Panc1 (cell line): Measurements from ENCODE around the gene MITF. TPM values are rescaled to one million over a fixed set of nuclear protein-coding genes. Genes with fewer than 3 reads are reported as not detected.

Experiments used
- ATAC-seq: fragments of 200-7000 bp; cut with Tn5 transposase; 2 replicates; pipeline ENCODE4 v1.9.1; 2020; ENCODE audit warnings: mild to moderate bottlenecking, moderate library complexity
- BruUV-seq: library from RNA; stranded (reverse); fragments of 400-500 nt; replicated peaks from 2 replicates; lab custom pipeline; 2021; lab: Mats Ljungman, UMichigan
- CTCF ChIA-PET: fragments of 300-600 bp; sonication (Branson Sonifier 250); formaldehyde crosslinking; loops from one replicate; lab custom pipeline; 2022; ENCODE audit warnings: antibody characterized with exemption; lab: Charles Lee
- POLR2A ChIA-PET: fragments of 300-600 bp; sonication (Branson Sonifier 250); formaldehyde crosslinking; loops from one replicate; lab custom pipeline; 2022; ENCODE audit warnings: antibody characterized with exemption; lab: Charles Lee
- DNase-seq: peaks from one replicate; pipeline ENCODE4 v3.0.0-alpha.2; 2010; ENCODE audit warnings: low read depth, low spot score
- H3K27ac ChIP-seq: 2 replicates; pipeline ENCODE4 v1.5.1; 2011; ENCODE audit warnings: mild to moderate bottlenecking, low read length, inconsistent platforms
- H3K27me3 ChIP-seq: fragments of 200-500 bp; sonication (Bioruptor generic); 2 replicates; pipeline ENCODE4 v1.6.0; 2014; ENCODE audit warnings: low read length, inconsistent platforms; ENCODE audit not compliant: control insufficient read depth, insufficient read depth
- H3K36me3 ChIP-seq: fragments of 200-500 bp; sonication (Bioruptor generic); 2 replicates; pipeline ENCODE4 v1.5.1; 2014; ENCODE audit warnings: inconsistent platforms, mild to moderate bottlenecking, low read length, moderate library complexity; ENCODE audit not compliant: control insufficient read depth, insufficient read depth
- H3K4me1 ChIP-seq: 2 replicates; pipeline ENCODE4 v1.5.1; 2011; ENCODE audit warnings: inconsistent platforms, mild to moderate bottlenecking, low read length, moderate library complexity; ENCODE audit not compliant: control insufficient read depth, insufficient read depth
- H3K4me3 ChIP-seq, 2 experiments: 2 replicates each; pipeline ENCODE4 v1.5.1; 2011 to 2012; ENCODE audit warnings: low read depth in 2 of 2, low read length in 2 of 2, mild to moderate bottlenecking in 2 of 2, inconsistent platforms in 1 of 2, moderate library complexity in 1 of 2
- H3K9me3 ChIP-seq: fragments of 200-500 bp; sonication (Bioruptor generic); 2 replicates; pipeline ENCODE4 v1.5.1; 2014; ENCODE audit warnings: low read depth, mild to moderate bottlenecking, inconsistent platforms, low read length, moderate library complexity; ENCODE audit not compliant: control insufficient read depth, insufficient read depth
- CTCF ChIP-seq: fragments of 450-650 bp; IDR thresholded peaks from 2 replicates; pipeline ENCODE4 v1.5.1; 2017; ENCODE audit warnings: mild to moderate bottlenecking
- POLR2AphosphoS5 ChIP-seq: IDR thresholded peaks from 2 replicates; pipeline ENCODE4 v1.6.1; 2012; ENCODE audit warnings: mild to moderate bottlenecking, low read depth, low read length, moderate library complexity
- REST ChIP-seq, 2 experiments: IDR thresholded peaks; 2 replicates each; pipeline ENCODE4 v1.6.1; 2011 to 2012; ENCODE audit warnings: low read depth in 2 of 2, control low read depth in 1 of 2, low read length in 1 of 2, mild to moderate bottlenecking in 1 of 2, moderate library complexity in 1 of 2; ENCODE audit not compliant: insufficient read depth in 1 of 2
- SIN3A ChIP-seq: IDR thresholded peaks from 2 replicates; pipeline ENCODE4 v1.6.1; 2012; ENCODE audit warnings: low read depth, mild to moderate bottlenecking, low read length, moderate library complexity, borderline replicate concordance; ENCODE audit not compliant: insufficient read depth
- TCF7L2 ChIP-seq: IDR thresholded peaks from 2 replicates; pipeline ENCODE4 v1.6.1; 2011; ENCODE audit warnings: mild to moderate bottlenecking, low read depth, low read length, inconsistent platforms
- in situ Hi-C: cut with HindIII; loops from 2 replicates; pipeline ENCODE4 v1.10.0; 2016; ENCODE audit warnings: low sequenced_read_pairs, low pct_unique_long_range_greater_than_20kb
- intact Hi-C: fragments of 100-400 bp; cut with micrococcal nuclease; formaldehyde crosslinking; loops from one replicate; pipeline ENCODE4 v1.10.0; 2022; ENCODE audit not compliant: unreplicated experiment
- total RNA-seq: library from RNA; stranded (reverse); gene quantifications from one replicate; pipeline ENCODE4 v1.2.1, GENCODE V29; 2021; ENCODE audit not compliant: unreplicated experiment

MITF gene
- total RNA-seq, 1 experiment from 2014 or later: 10.8 TPM

- Histone ChIP-seq H3K27me3 (no peaks in the 10 kb centered on the region), H3K27ac (no peak overlapping the region), H3K4me3 (no peak overlapping the region), H3K4me1 (no peaks in the 10 kb centered on the region), H3K9me3 (no peaks in the 10 kb centered on the region), H3K36me3 (no peaks in the 10 kb centered on the region)
- CTCF ChIA-PET: no interaction called here
- DNase-seq (no peak), ATAC-seq (no peak)
- no TSS peak for BruUV-seq
- TF ChIP-seq REST (IDR thresholded peaks at IDR 0.05; ENCODE audit: insufficient read depth in 1 of 2, low read depth in 2 of 2, low read length in 1 of 2) (no peak), CTCF (no peak), SIN3A (no peak), TCF7L2 (no peak), POLR2AphosphoS5 (no peak)
- in situ Hi-C loops: no loop called here
- intact Hi-C loops: no loop called here
- POLR2A ChIA-PET: no interaction called here
These were observed 261.4 kb downstream of the MITF start for GRCh38 chr3:70000563-70001081.

GRCh38 chr3:70003119-70003518, 263.9 kb downstream of the MITF start:
- Histone ChIP-seq H3K4me1 (no peaks in the 10 kb centered on the region), H3K9me3 (no peaks in the 10 kb centered on the region), H3K27me3 (no peaks in the 10 kb centered on the region), H3K27ac (no peak overlapping the region), H3K4me3 (no peak overlapping the region), H3K36me3 (no peaks in the 10 kb centered on the region)
- CTCF ChIA-PET: no interaction called here
- intact Hi-C loops (no loop called here), in situ Hi-C loops (no loop called here)
- ATAC-seq (no peak), DNase-seq (no peak)
- POLR2A ChIA-PET: no interaction called here
- TF ChIP-seq TCF7L2: no peak
- no peak for TF ChIP-seq SIN3A
- no peak for TF ChIP-seq CTCF
- TF ChIP-seq POLR2AphosphoS5: no peak
- no peak for TF ChIP-seq REST (IDR thresholded peaks at IDR 0.05; ENCODE audit: insufficient read depth in 1 of 2, low read depth in 2 of 2, low read length in 1 of 2)
- no TSS peak for BruUV-seq
